Subcutaneous abdominal adipose tissue (tissue), 5 donors: Measurements from ENCODE around the gene PPP1R3E.
A peak's percentile ranks its signal among the peaks of the same experiment; 100 is the strongest.

Experiments used
- H3K27ac ChIP-seq: one replicate; pipeline ENCODE4 v1.7.0; 2013; ENCODE audit warnings: low read depth, mild to moderate bottlenecking, inconsistent platforms, low read length, moderate library complexity
- H3K27me3 ChIP-seq, 5 donors: one replicate each; pipeline ENCODE4 v1.7.0; 2013; ENCODE audit warnings: low read length in 5 of 5, inconsistent platforms in 1 of 5; ENCODE audit not compliant: control insufficient read depth in 5 of 5, insufficient read depth in 4 of 5
- H3K36me3 ChIP-seq, 5 donors: one replicate each; pipeline ENCODE4 v1.7.0; 2013; ENCODE audit warnings: low read length in 5 of 5; ENCODE audit not compliant: control insufficient read depth in 5 of 5, insufficient read depth in 5 of 5
- H3K4me1 ChIP-seq, 5 donors: one replicate each; pipeline ENCODE4 v1.7.0; 2013; ENCODE audit warnings: low read length in 5 of 5, mild to moderate bottlenecking in 3 of 5, moderate library complexity in 1 of 5; ENCODE audit not compliant: control insufficient read depth in 5 of 5, insufficient read depth in 5 of 5
- H3K4me3 ChIP-seq, 5 donors: one replicate each; pipeline ENCODE4 v1.7.0; 2013; ENCODE audit warnings: low read length in 5 of 5, low read depth in 1 of 5
- H3K9ac ChIP-seq, 5 donors: one replicate each; pipeline ENCODE4 v1.7.0; 2013; ENCODE audit warnings: low read length in 5 of 5, mild to moderate bottlenecking in 4 of 5, moderate library complexity in 3 of 5
- H3K9me3 ChIP-seq, 5 donors: one replicate each; pipeline ENCODE4 v1.7.0; 2013; ENCODE audit warnings: low read length in 5 of 5; ENCODE audit not compliant: control insufficient read depth in 5 of 5
- donor health status: healthy.
- donor health status: healthy.
- donor health status: healthy.
- donor health status: healthy.
- donor health status: healthy.

PPP1R3E gene

DNA sequence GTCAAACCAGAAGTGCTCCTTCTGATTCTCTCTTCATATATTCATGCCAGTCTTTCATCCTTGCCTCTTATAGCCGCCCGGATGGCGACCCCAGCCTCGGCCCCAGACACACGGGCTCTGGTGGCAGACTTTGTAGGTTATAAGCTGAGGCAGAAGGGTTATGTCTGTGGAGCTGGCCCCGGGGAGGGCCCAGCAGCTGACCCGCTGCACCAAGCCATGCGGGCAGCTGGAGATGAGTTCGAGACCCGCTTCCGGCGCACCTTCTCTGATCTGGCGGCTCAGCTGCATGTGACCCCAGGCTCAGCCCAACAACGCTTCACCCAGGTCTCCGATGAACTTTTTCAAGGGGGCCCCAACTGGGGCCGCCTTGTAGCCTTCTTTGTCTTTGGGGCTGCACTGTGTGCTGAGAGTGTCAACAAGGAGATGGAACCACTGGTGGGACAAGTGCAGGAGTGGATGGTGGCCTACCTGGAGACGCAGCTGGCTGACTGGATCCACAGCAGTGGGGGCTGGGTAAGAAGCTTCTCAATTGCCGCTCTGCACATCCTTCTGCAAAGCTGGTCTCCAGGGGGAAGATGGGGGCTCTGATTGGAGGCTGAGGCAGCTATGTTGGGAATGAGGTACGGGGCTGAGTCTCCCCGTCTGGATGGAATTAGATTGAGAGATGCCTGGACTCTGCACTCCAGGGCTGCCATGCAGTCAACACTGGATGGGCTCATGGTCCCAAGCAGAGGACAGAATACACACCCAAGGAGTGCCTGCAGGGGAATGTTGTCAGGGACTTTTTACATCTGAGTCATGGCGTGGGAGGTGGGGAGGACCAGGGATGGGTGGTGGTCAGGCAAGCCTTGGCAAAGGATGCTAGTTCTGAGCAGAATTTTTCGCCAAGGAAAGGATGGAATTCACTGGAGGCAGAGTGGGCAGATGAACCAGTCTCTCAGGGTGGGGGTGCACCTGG is 5.3 kb upstream of the PPP1R3E start:
- H3K36me3 ChIP-seq: peaks cover under 1 to 30% (median 25%) of the 10 kb centered on the region in 5 donors
- peak overlapping the region; percentile 24 to 99 (median 90) for H3K9ac ChIP-seq
- peak overlapping the region; percentile 83 to 93 (median 85) for H3K4me3 ChIP-seq
- no peaks in the 10 kb centered on the region for H3K9me3 ChIP-seq
- peaks cover 14 to 57% (median 51%) of the 10 kb centered on the region in 5 donors for H3K4me1 ChIP-seq
- no peaks in the 10 kb centered on the region for H3K27me3 ChIP-seq
- H3K27ac ChIP-seq: peak overlapping the region; percentile 82

DNA sequence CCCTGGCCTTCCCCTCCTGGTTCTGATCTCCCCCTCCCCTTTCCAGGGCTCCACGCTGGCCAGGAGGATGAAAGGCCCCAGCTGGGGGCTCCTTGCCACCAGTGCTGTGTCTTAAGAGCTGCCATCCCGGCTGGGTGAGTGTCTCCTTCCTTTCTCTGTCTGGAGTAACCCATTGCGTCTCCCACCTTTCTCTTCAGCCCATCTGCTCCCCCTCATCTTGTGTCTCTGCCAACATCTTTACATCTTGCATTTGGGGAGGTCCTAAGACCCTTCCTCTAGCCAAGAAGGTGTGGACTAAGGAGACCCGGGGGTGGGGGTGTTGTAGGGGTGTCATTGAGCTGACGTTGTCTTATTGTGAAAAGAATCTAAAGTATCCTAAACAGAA is 4.5 kb upstream of the PPP1R3E start:
- Histone ChIP-seq H3K9me3 (no peaks in the 10 kb centered on the region), H3K27me3 (no peaks in the 10 kb centered on the region), H3K4me1 (peaks cover 14 to 64% (median 59%) of the 10 kb centered on the region in 5 donors), H3K36me3 (peaks cover 0 to 30% (median 25%) of the 10 kb centered on the region in 5 donors), H3K4me3 (peak overlapping the region; percentile 83 to 93 (median 85)), H3K27ac (peak overlapping the region; percentile 82), H3K9ac (peak overlapping the region; percentile 85 to 99 (median 92))

- Histone ChIP-seq H3K27ac (peak within 1 kb of the TSS; percentile 82), H3K4me3 (peak within 1 kb of the TSS; percentile 83 to 93 (median 85)), H3K4me1 (peaks cover 14 to 68% (median 63%) of the 10 kb centered on the region in 5 donors), H3K36me3 (peaks cover 0 to 27% (median 22%) of the 10 kb centered on the region in 5 donors), H3K9ac (peak within 1 kb of the TSS; percentile 85 to 99 (median 92)), H3K27me3 (no peaks in the 10 kb centered on the region), H3K9me3 (no peaks in the 10 kb centered on the region)
These were observed 3.9 kb upstream of the PPP1R3E start, which contains the start of gene BCL2L2 for GRCh38 chr14:23306412-23307145. Gene BCL2L2 (plus strand): TSS chr14:23306833. CDS start chr14:23307768, 935 bp downstream.

DNA sequence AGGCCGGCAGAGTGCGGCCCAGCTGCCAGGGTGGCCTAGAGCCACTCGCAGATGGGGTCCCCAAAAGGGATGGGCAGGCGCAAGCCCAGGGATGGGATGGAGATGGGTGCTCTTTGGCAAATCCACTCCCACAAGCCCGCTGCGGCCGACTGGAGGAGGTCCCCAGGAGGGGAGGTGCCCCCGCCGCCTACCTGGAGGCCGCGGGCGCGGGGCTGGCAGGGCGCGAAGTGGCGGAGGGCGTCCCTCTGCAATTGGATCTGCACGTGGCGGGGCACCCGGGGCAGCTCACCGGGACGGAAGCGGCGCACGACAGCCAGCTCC is 730 bp downstream of the PPP1R3E start:
- peak overlapping the region; percentile 91 for H3K27ac ChIP-seq
- H3K9me3 ChIP-seq: no peaks in the 10 kb centered on the region
- peak overlapping the region in 4 of 5 donors; percentile 76 to 88 (median 84) for H3K9ac ChIP-seq
- H3K4me3 ChIP-seq: peak overlapping the region in 4 of 5 donors; percentile 74 to 86 (median 78)
- peaks cover 6 to 18% (median 12%) of the 10 kb centered on the region in 5 donors for H3K36me3 ChIP-seq
- no peaks in the 10 kb centered on the region for H3K27me3 ChIP-seq
- peaks cover 10 to 52% (median 46%) of the 10 kb centered on the region in 5 donors for H3K4me1 ChIP-seq

- peak overlapping the region in 4 of 5 donors; percentile 76 to 88 (median 84) for H3K9ac ChIP-seq
- H3K27me3 ChIP-seq: no peaks in the 10 kb centered on the region
- no peaks in the 10 kb centered on the region for H3K9me3 ChIP-seq
- H3K27ac ChIP-seq: peak overlapping the region; percentile 92
- H3K4me3 ChIP-seq: peak overlapping the region in 4 of 5 donors; percentile 75 to 89 (median 84)
- H3K4me1 ChIP-seq: peaks cover 10 to 50% (median 41%) of the 10 kb centered on the region in 5 donors
- H3K36me3 ChIP-seq: peaks cover 6 to 23% (median 12%) of the 10 kb centered on the region in 5 donors
These were observed 1.2 kb downstream of the PPP1R3E start for GRCh38 chr14:23301288-23301968.

DNA sequence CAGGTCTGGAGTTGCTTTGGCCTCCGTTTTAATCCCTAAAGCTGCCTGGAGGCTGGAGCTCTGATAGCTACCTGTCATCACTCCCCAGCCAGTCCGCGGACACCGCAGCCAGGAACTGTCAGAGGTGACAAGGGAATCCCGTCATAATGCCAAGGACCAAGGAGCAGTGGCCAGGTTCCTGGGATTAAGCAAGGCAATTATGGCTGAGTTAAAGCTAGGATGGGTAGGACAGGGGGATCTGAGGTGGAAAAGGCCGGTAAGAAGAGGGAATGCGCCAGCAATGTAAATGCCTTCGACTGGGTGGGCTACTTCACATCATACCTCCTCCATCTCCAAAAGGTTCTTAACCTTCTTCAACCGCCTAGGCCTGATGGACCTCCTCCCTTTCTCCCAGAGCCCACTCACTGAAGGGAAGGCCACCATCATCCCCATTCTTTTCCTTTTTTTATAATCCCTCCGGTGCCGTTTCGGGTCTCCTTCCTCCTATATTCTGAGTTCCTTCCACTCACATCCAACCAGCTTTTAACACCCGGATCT is 1.9 kb downstream of the PPP1R3E start:
- Histone ChIP-seq H3K9me3 (no peaks in the 10 kb centered on the region), H3K9ac (peak overlapping the region; percentile 70 to 95 (median 91)), H3K4me3 (peak overlapping the region; percentile 58 to 94 (median 89)), H3K27ac (peak overlapping the region; percentile 92), H3K36me3 (peaks cover 6 to 24% (median 12%) of the 10 kb centered on the region in 5 donors), H3K4me1 (peaks cover 4 to 43% (median 34%) of the 10 kb centered on the region in 5 donors), H3K27me3 (no peaks in the 10 kb centered on the region)

DNA sequence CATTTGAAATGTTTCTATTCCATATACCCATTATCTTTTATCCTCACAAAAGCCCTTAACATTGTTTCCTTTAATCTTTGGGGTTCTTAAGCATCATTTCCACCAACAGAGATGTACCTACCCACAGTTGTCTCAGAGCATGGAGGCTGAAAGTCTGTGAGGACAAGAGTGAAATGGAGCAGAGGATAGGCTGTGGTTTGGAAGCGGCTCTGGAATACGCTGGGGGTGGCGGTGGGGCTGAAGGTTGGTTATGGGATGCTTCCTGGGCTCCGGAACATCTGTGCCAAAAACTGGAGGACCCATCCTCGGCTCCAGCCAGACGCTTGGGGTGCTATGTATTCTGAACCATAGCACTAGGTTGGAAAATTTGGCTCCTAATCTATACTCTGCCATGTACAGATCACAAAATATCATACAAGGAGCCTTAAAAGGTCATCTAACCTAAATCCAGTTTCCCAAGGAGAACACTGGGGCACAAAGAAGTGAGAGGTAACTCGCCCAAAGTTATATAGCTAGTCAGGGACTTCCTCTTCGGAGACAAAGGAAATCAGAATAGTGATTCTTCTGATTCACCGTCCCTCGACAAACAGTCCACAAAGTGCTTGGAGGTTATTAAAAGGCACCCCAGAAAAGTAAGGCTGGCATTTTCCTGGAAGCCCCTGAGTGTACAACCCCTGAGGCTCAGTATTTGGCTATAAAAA is 2.5 kb downstream of the PPP1R3E start:
- H3K4me1 ChIP-seq: peaks cover 5 to 42% (median 33%) of the 10 kb centered on the region in 5 donors
- peaks cover 6 to 24% (median 12%) of the 10 kb centered on the region in 5 donors for H3K36me3 ChIP-seq
- peak overlapping the region; percentile 70 to 95 (median 91) for H3K9ac ChIP-seq
- H3K4me3 ChIP-seq: peak overlapping the region; percentile 58 to 94 (median 89)
- peak overlapping the region; percentile 92 for H3K27ac ChIP-seq
- H3K9me3 ChIP-seq: no peaks in the 10 kb centered on the region
- no peaks in the 10 kb centered on the region for H3K27me3 ChIP-seq

DNA sequence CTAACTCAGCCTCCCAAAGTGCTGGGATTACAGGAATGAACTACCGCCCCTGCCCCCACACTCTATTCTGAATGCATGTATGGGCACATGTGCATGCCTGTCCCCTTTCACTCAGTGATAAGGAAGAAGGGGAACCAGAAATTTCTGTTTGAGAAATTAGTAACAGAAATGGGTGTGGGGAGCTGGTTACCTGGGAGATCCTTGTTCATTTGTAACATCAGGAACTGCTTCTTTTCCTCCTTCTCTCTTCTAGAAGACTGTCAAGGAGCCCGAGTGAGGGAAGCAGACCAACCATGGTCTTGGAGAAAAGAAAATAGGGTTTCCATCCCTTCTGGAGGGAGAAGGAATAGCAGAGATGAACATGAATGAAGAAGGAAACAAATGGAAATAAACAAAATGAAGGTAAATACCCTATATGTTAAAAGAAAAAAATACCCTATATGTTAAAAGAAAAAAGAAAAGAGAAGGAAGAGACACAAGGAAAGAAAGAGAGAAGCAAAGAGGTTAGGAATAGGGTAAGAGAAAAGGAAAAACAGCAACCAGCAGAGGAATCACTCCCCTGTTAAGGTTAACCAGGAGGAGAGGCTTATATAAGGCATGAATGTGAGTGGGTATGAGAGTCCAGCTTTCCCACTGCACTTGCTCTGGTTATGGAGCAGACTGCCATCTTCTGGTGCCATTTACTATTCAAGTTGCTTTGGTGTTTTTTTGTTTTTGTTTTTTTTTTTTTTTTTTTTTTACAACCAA is 3.3 kb downstream of the PPP1R3E start:
- peak overlapping the region; percentile 92 for H3K27ac ChIP-seq
- peaks cover 6 to 24% (median 12%) of the 10 kb centered on the region in 5 donors for H3K36me3 ChIP-seq
- no peaks in the 10 kb centered on the region for H3K9me3 ChIP-seq
- H3K4me3 ChIP-seq: no peak overlapping the region
- no peaks in the 10 kb centered on the region for H3K27me3 ChIP-seq
- H3K9ac ChIP-seq: peak overlapping the region in 1 of 5 donors; percentile 63
- H3K4me1 ChIP-seq: peaks cover 8 to 49% (median 39%) of the 10 kb centered on the region in 5 donors
